GM21717 (cell line): ENCODE data around the gene MAMSTR.
A peak's percentile ranks its signal among the peaks of the same experiment; 100 is the strongest.
"Not testable (repeated sequence)": the region's sequence is repeated elsewhere in the genome, so short reads cannot be mapped to it uniquely, and the experiment has no call there.

Experiments
- ATAC-seq: cut with Tn5 transposase; IDR thresholded peaks from one replicate; pipeline ENCODE4 v1.9.1; 2021; ENCODE audit warnings: mild to moderate bottlenecking, moderate library complexity; ENCODE audit not compliant: unreplicated experiment

Gene MAMSTR

DNA sequence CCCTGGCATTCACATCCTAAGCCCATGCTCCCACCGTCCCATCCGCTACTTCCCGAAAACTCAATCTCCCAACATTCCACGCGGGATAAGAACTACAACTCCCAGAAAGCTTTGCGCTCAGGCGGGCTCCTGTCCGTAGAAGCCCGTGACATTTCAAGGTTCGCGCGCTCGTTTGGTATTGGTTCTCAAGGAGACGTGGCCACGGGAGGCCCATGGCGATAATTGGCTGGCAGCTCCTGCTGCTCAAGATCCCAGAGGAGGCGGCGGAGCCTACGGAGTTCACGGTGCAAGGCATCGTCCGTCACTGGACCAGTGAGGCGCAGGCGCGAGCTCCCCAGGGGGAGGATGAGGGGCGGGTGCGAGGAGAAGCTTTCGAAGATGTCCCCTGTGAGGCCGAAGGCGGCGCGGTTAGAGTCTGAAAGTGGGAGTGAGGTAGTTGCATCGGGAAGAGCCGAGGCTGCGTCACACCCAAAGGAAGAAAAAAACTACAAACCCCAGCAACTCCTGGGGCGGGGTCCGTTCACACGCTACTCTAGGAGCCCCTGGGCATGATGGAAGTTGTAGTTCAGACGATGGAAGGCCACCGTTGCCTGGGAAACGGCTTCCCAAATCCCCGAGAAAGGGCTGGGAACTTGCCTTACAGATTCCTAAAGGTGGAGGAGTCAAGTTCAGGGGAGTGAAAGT, 1.2 kb upstream of the MAMSTR start:
- peak; percentile 51 for ATAC-seq

GRCh38 chr19:48720251-48720612, 707 bp upstream of the MAMSTR start:
- peak; percentile 6 for ATAC-seq

DNA sequence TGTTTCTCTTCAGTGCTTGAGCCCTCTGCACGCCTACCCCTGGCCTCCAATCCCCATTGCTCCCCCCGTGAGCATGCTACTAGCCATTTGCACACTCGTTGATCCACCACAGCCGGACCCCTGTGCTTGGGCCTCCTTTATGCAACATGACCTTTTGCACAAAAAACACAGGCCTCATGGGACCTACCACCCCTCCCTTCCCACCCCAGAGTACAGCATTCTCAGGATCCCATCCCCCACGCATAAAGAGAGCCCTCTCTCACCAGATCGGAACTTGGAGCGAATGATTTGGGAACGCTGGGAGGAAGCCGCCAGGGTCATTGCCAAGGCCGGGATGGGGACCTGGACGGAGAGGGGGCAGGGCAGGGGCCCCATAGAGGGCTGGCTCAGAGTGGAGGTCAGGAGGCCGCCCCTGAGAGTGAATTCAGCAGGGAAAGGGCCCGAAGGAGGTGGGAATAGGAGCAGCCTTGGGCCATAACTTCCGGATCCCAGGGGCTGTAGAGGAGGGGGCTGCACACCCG, 754 bp downstream of the MAMSTR start:
- no peak for ATAC-seq

DNA sequence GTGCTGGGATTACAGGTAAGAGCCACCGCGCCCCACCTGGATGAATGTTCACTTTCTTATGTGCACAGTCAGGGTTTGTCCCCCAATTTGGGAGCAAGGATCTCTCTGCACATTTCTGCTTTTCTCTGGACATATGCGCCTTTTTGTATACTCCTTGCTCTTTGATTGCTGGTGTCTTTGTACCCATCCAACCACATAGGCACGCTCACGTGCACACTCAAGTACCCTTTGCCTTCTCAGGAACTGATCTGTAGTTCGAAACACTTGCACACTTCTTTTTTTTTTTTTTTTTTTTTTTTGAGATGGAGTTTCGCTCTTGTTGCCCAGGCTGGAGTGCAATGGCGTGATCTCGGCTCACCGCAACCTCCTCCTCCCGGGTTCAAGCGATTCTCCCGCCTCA, 1.4 kb downstream of the MAMSTR start:
- ATAC-seq: not testable (repeated sequence)

DNA sequence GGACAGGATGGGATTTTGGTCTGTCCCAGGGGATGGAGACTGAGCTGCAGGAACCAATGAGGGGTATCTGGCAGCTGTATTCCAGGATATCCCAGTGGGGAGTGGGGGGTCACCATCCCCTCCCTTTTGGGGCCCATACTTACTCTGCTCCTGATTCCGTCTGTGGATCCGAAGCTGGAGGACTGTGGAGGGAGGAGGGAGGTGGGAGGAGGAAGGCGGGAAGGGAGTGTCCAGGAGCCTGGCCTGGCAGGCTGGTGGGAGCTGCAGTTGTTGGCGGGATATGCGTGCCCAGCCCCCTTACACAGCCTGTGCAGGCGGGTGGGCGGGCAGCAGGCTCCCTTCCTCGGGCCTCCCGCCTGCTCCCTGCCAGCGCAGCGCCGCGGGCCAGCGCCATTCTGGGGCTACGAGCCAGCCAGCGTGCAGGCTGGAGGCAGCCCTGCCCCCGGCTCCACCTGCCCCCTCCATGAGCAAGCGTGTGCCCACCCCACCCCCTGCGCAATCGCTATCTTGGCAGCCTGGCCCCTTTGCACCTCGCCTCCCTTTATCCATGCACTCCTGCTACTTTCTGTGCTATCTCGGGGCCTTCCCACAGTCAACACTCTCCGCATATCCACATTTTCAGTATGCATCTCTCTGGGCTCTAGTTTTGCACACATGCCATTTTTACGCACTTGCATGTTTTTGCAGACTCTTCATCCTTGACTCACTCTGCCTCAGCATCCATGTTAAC, 2.8 kb downstream of the MAMSTR start:
- no peak for ATAC-seq

- ATAC-seq: no peak
Measured at GRCh38 chr19:48715681-48716171, 3.8 kb downstream of the MAMSTR start.

- no peak for ATAC-seq
Measured at GRCh38 chr19:48714759-48715675, 4.5 kb downstream of the MAMSTR start.

DNA sequence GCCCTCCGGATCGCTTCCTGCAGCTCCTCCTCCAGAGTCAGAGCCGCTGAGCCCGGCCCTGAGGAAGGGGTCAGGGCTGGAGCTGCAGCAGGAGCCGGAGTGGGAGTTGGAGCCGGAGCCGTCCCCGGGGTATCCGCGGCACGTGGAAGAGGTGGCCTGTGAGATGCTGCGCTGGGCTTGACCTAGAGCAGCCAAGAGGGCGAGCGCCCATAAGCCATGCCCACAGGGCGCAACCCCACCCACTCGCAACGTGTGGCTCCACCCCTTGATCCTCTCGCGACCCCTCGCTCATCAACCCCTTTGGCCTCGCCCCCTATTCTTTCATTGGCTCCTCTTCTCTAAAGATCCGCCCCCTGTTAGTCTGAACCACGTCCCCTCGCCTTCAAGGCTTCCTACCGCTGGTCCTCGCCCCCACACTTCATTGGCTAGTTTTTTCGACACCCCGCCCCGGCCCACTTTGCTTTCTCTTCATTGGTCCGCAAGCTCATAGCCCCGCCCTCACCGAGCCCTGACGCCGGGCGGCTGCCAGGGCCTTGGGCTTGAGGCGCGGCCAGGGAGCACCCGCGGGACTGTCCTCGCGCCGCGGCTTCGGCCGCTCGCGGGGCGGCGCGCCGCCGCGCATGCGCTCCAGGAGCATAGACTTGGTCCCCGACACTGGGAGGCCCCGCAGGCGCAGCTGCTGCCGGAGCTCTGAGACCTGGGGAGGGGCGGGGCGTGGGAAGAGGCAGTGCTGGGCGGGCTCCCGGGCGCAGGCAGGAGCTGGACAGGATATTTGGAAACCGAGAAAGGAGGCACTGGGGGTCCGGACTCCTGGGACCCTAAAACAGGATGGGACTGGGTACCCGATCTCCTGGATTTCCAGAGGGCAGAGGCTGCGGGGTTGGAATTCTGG, 5.4 kb downstream of the MAMSTR start:
- peak; percentile 77 for ATAC-seq

GRCh38 chr19:48713041-48713863, 6.3 kb downstream of the MAMSTR start:
- ATAC-seq: no peak

DNA sequence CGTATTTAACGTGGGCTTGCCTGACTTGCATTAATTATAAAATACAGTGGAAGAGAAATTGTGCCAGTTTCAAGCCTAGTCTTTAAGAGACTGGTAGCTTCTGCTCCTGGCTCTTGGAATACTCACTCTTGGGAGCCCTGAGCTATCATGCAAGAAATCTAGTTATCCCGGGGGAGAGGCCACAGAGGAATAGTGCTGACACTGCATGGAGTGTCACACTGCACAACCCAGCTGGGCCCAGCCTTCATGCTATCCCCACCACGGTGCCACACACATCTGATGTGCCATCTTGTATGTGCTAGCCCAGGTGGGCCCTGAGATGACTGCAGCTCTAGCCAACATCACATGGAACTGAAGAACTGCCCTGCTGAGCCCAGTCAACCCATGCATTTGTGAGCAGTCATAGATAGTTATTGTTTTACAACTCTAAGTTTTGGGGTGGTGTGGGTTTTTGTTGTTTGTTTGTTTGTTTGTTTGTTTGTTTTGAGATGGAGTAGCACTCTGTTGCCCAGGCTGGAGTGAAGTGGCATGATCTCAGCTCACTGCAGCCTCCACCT, 8.3 kb downstream of the MAMSTR start:
- ATAC-seq: no peak

- ATAC-seq: no peak
Measured at GRCh38 chr19:48708471-48708870, 11.1 kb downstream of the MAMSTR start.

GRCh38 chr19:48705431-48705830, 14.1 kb downstream of the MAMSTR start:
- no peak for ATAC-seq

- ATAC-seq: no peak
Measured at GRCh38 chr19:48703316-48703715, 16.2 kb downstream of the MAMSTR start.

GRCh38 chr19:48702701-48703100, 16.8 kb downstream of the MAMSTR start:
- ATAC-seq: no peak

DNA sequence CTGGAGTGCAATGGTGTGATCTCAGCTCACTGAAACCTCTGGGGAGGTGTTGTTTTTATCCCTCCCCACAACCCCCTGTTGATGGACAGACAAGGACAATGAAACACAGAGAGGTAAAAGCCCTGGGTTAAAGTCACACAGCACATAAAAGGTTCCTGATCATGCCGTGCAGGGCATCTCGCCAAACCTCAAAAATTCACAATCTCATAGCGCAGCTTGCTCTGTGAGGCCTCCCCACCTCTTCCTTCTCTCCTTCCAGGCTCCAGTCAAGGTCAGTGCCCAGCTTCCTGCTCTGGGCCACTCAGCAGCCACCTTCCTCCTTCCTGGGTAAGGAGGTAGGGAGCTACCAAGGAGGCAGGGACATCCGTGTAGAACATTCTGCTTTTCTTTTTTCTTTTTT, 21.5 kb downstream of the MAMSTR start:
- no peak for ATAC-seq

- ATAC-seq: no peak
Measured at GRCh38 chr19:48696353-48697010, 23.0 kb downstream of the MAMSTR start.

DNA sequence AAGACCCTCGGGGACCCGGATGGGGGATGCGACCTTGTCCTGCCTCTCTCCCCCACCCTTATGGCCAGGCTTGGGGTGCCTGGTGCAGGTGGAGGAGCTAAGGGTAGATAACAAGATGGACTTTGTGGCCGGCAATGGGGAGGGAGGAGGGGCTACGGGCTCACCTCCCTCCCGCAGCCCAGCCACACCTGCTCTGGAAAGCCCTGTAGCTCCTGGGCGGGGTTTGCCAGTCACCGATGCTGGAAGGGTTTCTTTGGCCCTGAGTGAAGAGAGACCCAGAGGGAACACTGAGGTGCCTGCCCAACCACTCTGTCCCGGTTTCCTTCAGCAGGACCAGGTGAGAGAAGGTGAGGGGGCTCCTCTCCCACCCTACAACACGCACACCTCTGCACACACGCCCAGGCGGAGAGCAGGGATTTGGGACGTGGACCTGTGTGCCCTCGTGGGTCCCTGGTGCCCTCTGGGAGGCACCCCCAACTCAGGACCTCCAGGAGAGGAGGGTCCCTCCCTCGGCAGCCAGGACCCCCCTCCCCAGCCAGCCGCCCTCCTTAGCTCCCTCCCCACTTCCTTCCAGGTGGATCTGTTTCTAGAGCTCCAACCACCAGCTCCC, 23.7 kb downstream of the MAMSTR start, which contains the start of gene FUT2:
Gene FUT2, plus strand, starts transcription at position 229 of the 610 bp plus-strand sequence. CDS start 6,986 bp downstream, outside the sequence.
- no peak for ATAC-seq

DNA sequence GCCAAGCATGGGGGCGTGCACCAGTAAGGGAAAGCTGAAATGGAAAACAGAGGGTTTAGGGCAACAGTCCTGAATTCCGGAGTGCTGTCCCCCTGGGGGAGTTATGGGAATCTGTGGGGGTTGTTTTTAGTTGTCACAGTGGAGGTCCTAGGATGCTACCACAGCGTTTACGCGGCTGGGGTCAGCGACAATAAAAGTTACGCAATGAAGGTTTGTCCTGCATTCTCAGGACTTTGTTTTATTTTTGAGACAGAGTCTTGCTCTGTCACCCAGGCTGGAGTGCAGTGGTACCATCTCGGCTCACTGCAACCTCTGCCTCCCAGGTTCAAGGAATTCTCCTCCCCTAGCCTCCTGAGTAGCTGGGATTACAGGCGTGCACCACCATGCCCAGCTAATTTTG, 25.9 kb downstream of the MAMSTR start:
- ATAC-seq: not testable (repeated sequence)
